HepG2 (cell line): ENCODE results near the gene SECTM1.

Experiments
- ARID5B ChIP-seq: IDR thresholded peaks from 2 replicates; pipeline ENCODE4 v1.4.0; 2020; ENCODE audit warnings: mild to moderate bottlenecking, missing genetic modification reagents
- CTCF ChIP-seq: sonication (generic); formaldehyde crosslinking; IDR thresholded peaks from 2 replicates; pipeline ENCODE4 v1.5.0; 2020; ENCODE audit warnings: mild to moderate bottlenecking, missing genetic modification reagents, moderate library complexity
- HNF1A ChIP-seq, 2 experiments: sonication (generic) in 1 of 2; formaldehyde crosslinking in 1 of 2; IDR thresholded peaks; 2 replicates each; pipeline versions ENCODE4 v1.4.0 to v1.6.1; 2016 to 2020; ENCODE audit warnings: borderline replicate concordance in 1 of 2, low read depth in 1 of 2, mild to moderate bottlenecking in 1 of 2, missing genetic modification reagents in 1 of 2
- NCOA1 ChIP-seq: sonication (generic); formaldehyde crosslinking; IDR thresholded peaks from 2 replicates; pipeline ENCODE4 v1.9.0; 2021; ENCODE audit warnings: missing genetic modification reagents
- NFIC ChIP-seq: IDR thresholded peaks from 2 replicates; pipeline ENCODE4 v1.6.1; 2012; ENCODE audit warnings: mild to moderate bottlenecking, low read length, inconsistent platforms
- ZNF407 ChIP-seq: sonication (generic); formaldehyde crosslinking; IDR thresholded peaks from one replicate; pipeline ENCODE4 v1.5.1; 2020; ENCODE audit warnings: mild to moderate bottlenecking, missing genetic modification reagents; ENCODE audit errors: not compliant biosample characterization
- ZNF549 ChIP-seq: sonication (generic); formaldehyde crosslinking; IDR thresholded peaks from 2 replicates; pipeline ENCODE4 v1.5.0; 2020; ENCODE audit warnings: missing genetic modification reagents

- TF ChIP-seq HNF1A (IDR thresholded peaks at IDR 0.05; ENCODE audit: low read depth) (no peak), HNF1A (CRISPR knock-in tag; IDR thresholded peaks at IDR 0.05; ENCODE audit: borderline replicate concordance) (no peak), NCOA1 (CRISPR knock-in tag) (no peak), NFIC (no peak), CTCF (CRISPR knock-in tag) (no peak), ARID5B (CRISPR knock-in tag) (no peak), ZNF549 (CRISPR knock-in tag) (no peak), ZNF407 (no peak)
These were observed 55.3 kb downstream of the SECTM1 start for GRCh38 chr17:82278308-82278707.
